Brain microvascular endothelial cell (primary cell): ENCODE measurements around the gene SHC3.

Experiments used
- DNase-seq: peaks from one replicate; pipeline ENCODE4 v3.0.0-alpha.2; 2020
- H3K27ac ChIP-seq: fragments of 250-450 bp; sonication (Bioruptor Pico); 2 replicates; pipeline ENCODE4 v1.5.1; 2020; ENCODE audit warnings: mild to moderate bottlenecking, moderate library complexity
- H3K27me3 ChIP-seq: fragments of 250-450 bp; sonication (Bioruptor Pico); replicated peaks from 2 replicates; pipeline ENCODE4 v1.5.1; 2020; ENCODE audit warnings: mild to moderate bottlenecking
- H3K36me3 ChIP-seq: fragments of 250-450 bp; sonication (Bioruptor Pico); replicated peaks from 2 replicates; pipeline ENCODE4 v1.5.1; 2020; ENCODE audit warnings: mild to moderate bottlenecking
- H3K4me3 ChIP-seq: 2 replicates; pipeline ENCODE4 v1.5.1; 2011; ENCODE audit warnings: low read depth, mild to moderate bottlenecking, control low read depth, low read length, moderate library complexity
- CTCF ChIP-seq: IDR thresholded peaks from 2 replicates; pipeline ENCODE4 v1.5.1; 2011; ENCODE audit warnings: low read depth, mild to moderate bottlenecking, moderate library complexity, low read length, control low read depth, inconsistent platforms; ENCODE audit errors: missing control alignments
- in situ Hi-C: cut with HindIII; loops from 2 replicates; pipeline ENCODE4 v1.10.0; 2017; ENCODE audit warnings: low sequenced_read_pairs, low pct_ligation_motif_present

SHC3 gene

DNA sequence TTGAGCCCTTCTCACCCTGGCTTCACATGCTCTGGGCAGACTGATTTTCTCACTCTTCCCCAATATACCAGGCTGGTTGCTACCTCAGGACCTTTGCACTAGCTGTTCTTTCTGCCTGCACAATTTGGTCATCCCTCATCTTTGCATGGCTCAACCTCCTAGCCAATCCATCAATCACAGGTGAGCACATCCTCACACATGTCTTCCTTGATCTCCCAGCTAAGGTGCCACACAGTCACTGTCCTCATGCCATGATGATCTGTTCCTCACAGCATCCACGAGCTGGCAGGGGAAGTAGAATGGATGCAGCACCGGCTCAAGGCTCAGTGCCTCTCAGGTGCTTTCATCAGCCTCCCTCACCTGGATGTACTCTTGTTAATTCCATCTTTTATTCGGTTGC lies 218.0 kb downstream of the SHC3 start:
- Histone ChIP-seq H3K27me3 (no peaks in the 10 kb centered on the region), H3K27ac (no peak overlapping the region), H3K4me3 (no peak overlapping the region), H3K36me3 (no peaks in the 10 kb centered on the region)
- DNase-seq, result no peak
- in situ Hi-C loops, result no loop called here
- TF ChIP-seq CTCF, result no peak

GRCh38 chr9:88959727-88960469 lies 218.7 kb downstream of the SHC3 start:
- no peak for DNase-seq
- Histone ChIP-seq H3K27ac (no peak overlapping the region), H3K4me3 (no peak overlapping the region), H3K36me3 (no peaks in the 10 kb centered on the region), H3K27me3 (no peaks in the 10 kb centered on the region)
- no peak for TF ChIP-seq CTCF
- in situ Hi-C loops, result no loop called here

DNA sequence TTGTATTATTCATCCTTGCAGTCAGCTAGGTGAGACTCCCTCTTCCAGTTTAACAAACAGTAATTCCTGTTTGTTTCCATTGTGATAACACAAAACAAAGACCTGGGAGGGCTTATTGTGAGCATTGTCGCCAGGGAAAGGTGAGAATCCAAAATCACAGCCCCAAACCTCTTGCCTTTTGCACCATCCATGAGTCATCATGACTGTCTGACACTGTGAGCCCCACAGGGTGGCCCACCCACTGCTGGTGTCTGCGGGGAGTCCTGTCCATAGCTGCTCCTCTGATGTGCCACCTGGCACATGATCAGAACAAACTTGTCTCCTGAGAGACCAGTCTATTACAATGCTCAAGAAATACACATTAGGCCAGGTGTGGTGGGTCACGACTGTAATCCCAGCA lies 221.1 kb downstream of the SHC3 start:
- Histone ChIP-seq H3K4me3 (no peak overlapping the region), H3K27me3 (no peaks in the 10 kb centered on the region), H3K27ac (no peak overlapping the region), H3K36me3 (no peaks in the 10 kb centered on the region)
- no peak for DNase-seq
- in situ Hi-C loops, result no loop called here
- no peak for TF ChIP-seq CTCF
